Suprapubic skin (tissue), 4 donors: ENCODE measurements around the gene ABCD2. TPM values are rescaled to one million over a fixed set of nuclear protein-coding genes. Genes with fewer than 3 reads are reported as not detected.

Experiments used
- DNase-seq, 2 donors: peaks; one replicate each; pipeline ENCODE4 v3.0.0-alpha.2; 2019; ENCODE audit warnings: low spot score in 2 of 2
- H3K27ac ChIP-seq: fragments of 200-600 bp; sonication (generic); one replicate; pipeline ENCODE4 v1.5.1; 2019
- H3K27me3 ChIP-seq: fragments of 200-600 bp; sonication (generic); one replicate; pipeline ENCODE4 v1.5.1; 2019
- H3K36me3 ChIP-seq: fragments of 200-600 bp; sonication (generic); one replicate; pipeline ENCODE4 v1.5.1; 2019
- H3K4me1 ChIP-seq: fragments of 200-600 bp; sonication (generic); one replicate; pipeline ENCODE4 v1.5.1; 2019
- H3K4me3 ChIP-seq: fragments of 200-600 bp; sonication (generic); one replicate; pipeline ENCODE4 v1.5.1; 2019; ENCODE audit warnings: mild to moderate bottlenecking
- H3K9me3 ChIP-seq: fragments of 200-600 bp; sonication (generic); one replicate; pipeline ENCODE4 v1.5.1; 2019
- EP300 ChIP-seq: sonication (generic); formaldehyde crosslinking; IDR thresholded peaks from one replicate; pipeline ENCODE4 v1.6.1; 2017; ENCODE audit warnings: antibody characterized with exemption
- POLR2A ChIP-seq, 2 donors: fragments of 450-650 bp; IDR thresholded peaks; one replicate each; pipeline ENCODE4 v1.6.1; 2017; ENCODE audit warnings: antibody characterized with exemption in 2 of 2, mild to moderate bottlenecking in 2 of 2, moderate library complexity in 2 of 2
- POLR2AphosphoS5 ChIP-seq, 3 donors: sonication (generic); formaldehyde crosslinking; IDR thresholded peaks; one replicate each; pipeline ENCODE4 v1.6.1; 2017; ENCODE audit warnings: antibody characterized with exemption in 3 of 3
- WGBS: methylation state at CpG from one replicate; pipeline ENCODE4 v1.1.5; 2018; 5-methylcytosine and 5-hydroxymethylcytosine counted together
- total RNA-seq, 4 donors: library from RNA; depleted of rRNA; stranded (reverse); fragments of >200 nt; gene quantifications; one replicate each; pipeline ENCODE4 v1.1.0, GENCODE V29; 2016
- TF ChIP-seq, protein P1 (sequence below), 2 donors: fragments of 200-600 bp in 1 of 2; fragments of 450-650 bp in 1 of 2; sonication (generic) in 1 of 2; IDR thresholded peaks; one replicate each; pipeline ENCODE4 v1.5.1; 2016 to 2019; ENCODE audit warnings: antibody characterized with exemption in 2 of 2, mild to moderate bottlenecking in 1 of 2, moderate library complexity in 1 of 2

ABCD2 gene
- under 1 TPM; 0.08 to 0.72 (median 0.22) TPM for total RNA-seq

DNA sequence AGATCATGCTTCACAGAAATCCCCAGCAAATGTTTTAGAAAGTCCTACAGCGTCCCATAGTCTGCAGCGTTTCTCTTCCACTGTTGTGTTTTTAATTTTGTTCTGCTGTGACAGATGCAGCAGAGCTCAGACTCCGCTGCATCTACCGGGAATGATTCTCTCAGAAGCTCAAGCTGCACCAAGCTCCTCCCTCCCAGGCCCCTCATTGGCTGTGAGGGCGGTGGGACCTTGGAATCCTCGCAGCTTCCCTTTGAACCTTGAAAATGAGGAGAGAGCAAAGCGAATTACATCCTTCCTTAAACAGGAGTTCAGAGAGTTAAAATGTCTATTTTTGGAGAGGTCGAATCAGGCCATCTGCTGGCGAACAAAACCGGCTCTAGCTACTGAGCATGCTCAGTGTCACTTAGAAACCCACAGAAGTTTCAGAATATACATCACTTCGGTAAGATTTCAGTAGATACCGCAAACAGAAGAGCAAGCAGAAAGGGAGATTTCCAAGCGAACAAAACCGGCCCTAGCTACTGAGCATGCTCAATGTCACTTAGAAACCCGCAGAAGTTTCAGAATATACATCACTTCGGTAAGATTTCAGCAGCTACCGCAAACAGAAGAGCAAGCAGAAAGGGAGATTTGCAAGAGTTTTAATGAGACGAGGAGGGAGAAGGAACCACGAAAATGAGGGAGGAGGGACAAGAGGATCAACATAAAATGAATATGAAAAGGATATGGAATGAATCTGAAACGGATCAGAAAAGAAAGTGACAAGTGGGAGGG lies at the start of gene ABCD2:
ABCD2 (minus strand) TSS at position 144 of the 774 bp plus-strand sequence. CDS start 188 bp downstream, outside the sequence.
- no peak for TF ChIP-seq POLR2A (IDR thresholded peaks at IDR 0.05)
- no peak for TF ChIP-seq EP300
- TF ChIP-seq, protein P1, sequence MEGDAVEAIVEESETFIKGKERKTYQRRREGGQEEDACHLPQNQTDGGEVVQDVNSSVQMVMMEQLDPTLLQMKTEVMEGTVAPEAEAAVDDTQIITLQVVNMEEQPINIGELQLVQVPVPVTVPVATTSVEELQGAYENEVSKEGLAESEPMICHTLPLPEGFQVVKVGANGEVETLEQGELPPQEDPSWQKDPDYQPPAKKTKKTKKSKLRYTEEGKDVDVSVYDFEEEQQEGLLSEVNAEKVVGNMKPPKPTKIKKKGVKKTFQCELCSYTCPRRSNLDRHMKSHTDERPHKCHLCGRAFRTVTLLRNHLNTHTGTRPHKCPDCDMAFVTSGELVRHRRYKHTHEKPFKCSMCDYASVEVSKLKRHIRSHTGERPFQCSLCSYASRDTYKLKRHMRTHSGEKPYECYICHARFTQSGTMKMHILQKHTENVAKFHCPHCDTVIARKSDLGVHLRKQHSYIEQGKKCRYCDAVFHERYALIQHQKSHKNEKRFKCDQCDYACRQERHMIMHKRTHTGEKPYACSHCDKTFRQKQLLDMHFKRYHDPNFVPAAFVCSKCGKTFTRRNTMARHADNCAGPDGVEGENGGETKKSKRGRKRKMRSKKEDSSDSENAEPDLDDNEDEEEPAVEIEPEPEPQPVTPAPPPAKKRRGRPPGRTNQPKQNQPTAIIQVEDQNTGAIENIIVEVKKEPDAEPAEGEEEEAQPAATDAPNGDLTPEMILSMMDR (IDR thresholded peaks at IDR 0.05), result no peak
- no peak for TF ChIP-seq POLR2AphosphoS5 (IDR thresholded peaks at IDR 0.05)
- Histone ChIP-seq H3K4me1 (peaks cover 10% of the 10 kb centered on the region), H3K4me3 (peak within 1 kb of the TSS; percentile 51), H3K36me3 (no peaks in the 10 kb centered on the region), H3K27ac (peak within 1 kb of the TSS; percentile 36), H3K27me3 (no peaks in the 10 kb centered on the region), H3K9me3 (no peaks in the 10 kb centered on the region)
- WGBS, result under 1% methylated on average over 20 of the region's 20 CpGs
- peak; percentile 77 to 81 for DNase-seq

DNA sequence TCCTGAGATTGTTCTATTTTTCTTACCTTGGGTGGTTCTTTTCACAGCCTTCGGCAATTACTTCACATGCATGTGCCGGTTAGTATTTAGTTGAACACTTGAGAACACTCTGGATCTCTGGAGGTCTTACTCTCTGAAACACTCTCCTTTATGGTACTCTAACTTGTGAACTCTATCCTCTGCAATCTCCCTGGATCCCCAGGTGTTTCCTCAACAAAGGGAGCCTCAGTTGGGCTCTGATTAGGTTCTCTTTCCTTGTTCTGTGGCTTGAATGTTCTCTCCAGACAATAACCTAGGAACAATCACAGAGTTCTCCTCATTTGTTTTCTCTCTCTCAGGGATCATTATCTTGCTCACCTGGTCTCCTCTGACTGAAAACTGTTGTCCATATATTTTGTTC lies 40.5 kb upstream of the ABCD2 start:
- WGBS, result 85% methylated on average over 2 of the region's 2 CpGs

DNA sequence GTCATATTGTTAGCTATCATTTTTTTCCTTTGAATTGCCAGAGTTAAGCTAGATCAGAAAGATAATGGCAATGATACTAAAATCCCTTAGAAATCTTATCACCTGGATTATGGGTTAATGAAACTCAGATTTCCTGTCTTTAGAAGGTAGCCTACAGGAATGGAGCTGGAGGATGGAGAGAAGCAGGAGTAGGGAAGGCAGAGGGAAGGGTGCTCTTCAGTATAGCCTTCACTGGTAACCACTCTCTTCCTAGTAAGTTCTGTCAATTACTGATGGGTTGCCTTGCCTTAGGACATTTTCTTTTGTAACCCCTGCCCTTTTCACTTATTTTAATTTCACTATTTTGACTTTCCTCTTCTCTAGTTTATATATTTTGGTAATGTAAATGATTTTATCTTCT lies 27.8 kb upstream of the ABCD2 start:
- Histone ChIP-seq H3K4me3 (no peak overlapping the region), H3K9me3 (no peaks in the 10 kb centered on the region), H3K36me3 (no peaks in the 10 kb centered on the region), H3K27me3 (no peaks in the 10 kb centered on the region), H3K27ac (no peak overlapping the region), H3K4me1 (no peaks in the 10 kb centered on the region)
- TF ChIP-seq POLR2A (IDR thresholded peaks at IDR 0.05) (no peak), POLR2AphosphoS5 (IDR thresholded peaks at IDR 0.05) (no peak), EP300 (no peak)
- TF ChIP-seq, protein P1 (IDR thresholded peaks at IDR 0.05), result no peak
- DNase-seq, result no peak

More for the DNA sequence above, 40.5 kb upstream of the ABCD2 start:
- H3K4me1 ChIP-seq, result no peaks in the 10 kb centered on the region
- H3K9me3 ChIP-seq, result no peaks in the 10 kb centered on the region
- H3K27me3 ChIP-seq, result no peaks in the 10 kb centered on the region
- TF ChIP-seq EP300, result no peak
- TF ChIP-seq POLR2AphosphoS5 (IDR thresholded peaks at IDR 0.05), result no peak
- TF ChIP-seq, protein P1 (IDR thresholded peaks at IDR 0.05), result no peak
- no peak for TF ChIP-seq POLR2A (IDR thresholded peaks at IDR 0.05)
- DNase-seq, result no peak
- no peak overlapping the region for H3K27ac ChIP-seq
- H3K36me3 ChIP-seq, result no peaks in the 10 kb centered on the region
- no peak overlapping the region for H3K4me3 ChIP-seq

DNA sequence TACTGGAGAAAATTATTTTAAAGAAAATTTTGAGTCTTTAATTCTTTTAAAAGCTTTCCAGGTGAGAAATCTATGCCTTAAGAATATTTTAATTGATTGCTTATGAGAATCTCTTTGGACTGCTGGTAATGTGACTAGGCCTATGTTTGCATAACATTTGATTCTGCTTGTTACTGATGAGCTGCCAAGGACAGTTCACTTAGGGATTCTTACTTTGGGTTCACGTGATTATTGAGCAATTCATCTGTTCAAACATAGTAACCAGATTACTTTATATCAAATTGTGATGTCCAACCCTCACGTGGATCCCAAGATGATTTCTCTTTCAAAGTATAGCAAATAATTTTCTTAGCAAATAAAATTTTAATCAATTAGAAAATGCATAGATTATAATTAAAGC lies 27.4 kb upstream of the ABCD2 start:
- H3K36me3 ChIP-seq, result no peaks in the 10 kb centered on the region
- TF ChIP-seq, protein P1 (IDR thresholded peaks at IDR 0.05), result no peak
- TF ChIP-seq POLR2AphosphoS5 (IDR thresholded peaks at IDR 0.05) (no peak), POLR2A (IDR thresholded peaks at IDR 0.05) (no peak), EP300 (no peak)
- no peak for DNase-seq
- no peaks in the 10 kb centered on the region for H3K4me1 ChIP-seq
- 35% methylated on average over 2 of the region's 2 CpGs for WGBS
- no peak overlapping the region for H3K4me3 ChIP-seq
- H3K27me3 ChIP-seq, result no peaks in the 10 kb centered on the region
- no peak overlapping the region for H3K27ac ChIP-seq
- H3K9me3 ChIP-seq, result no peaks in the 10 kb centered on the region

DNA sequence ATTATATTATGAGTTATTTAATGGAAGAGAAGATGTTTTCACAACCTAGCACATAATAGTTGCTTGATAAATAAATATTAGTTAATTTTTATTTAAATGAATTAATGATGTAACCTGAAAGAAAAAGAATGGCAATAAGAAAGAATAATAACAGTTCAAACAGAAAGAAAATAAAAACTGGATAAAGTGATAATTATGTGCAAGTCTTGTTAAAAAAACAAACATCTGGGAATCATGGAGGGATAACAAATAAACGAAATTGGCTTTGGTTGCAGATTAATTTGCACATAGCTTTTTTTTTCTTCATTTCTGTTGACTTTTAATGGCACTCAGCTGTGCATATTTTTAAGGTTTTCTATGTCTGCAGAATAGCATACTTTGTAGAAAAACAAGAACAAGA lies 23.4 kb upstream of the ABCD2 start:
- H3K4me1 ChIP-seq, result no peaks in the 10 kb centered on the region
- no peaks in the 10 kb centered on the region for H3K9me3 ChIP-seq
- TF ChIP-seq, protein P1 (IDR thresholded peaks at IDR 0.05), result no peak
- TF ChIP-seq EP300 (no peak), POLR2A (IDR thresholded peaks at IDR 0.05) (no peak), POLR2AphosphoS5 (IDR thresholded peaks at IDR 0.05) (no peak)
- peaks cover under 1% of the 10 kb centered on the region for H3K27me3 ChIP-seq
- H3K36me3 ChIP-seq, result no peaks in the 10 kb centered on the region
- H3K4me3 ChIP-seq, result no peak overlapping the region
- WGBS, result 52% methylated on average over 1 of the region's 1 CpG
- H3K27ac ChIP-seq, result no peak overlapping the region
- DNase-seq, result no peak
